Keratinocyte (primary cell): ENCODE data around the gene DNAJC13. TPM values are rescaled to one million over a fixed set of nuclear protein-coding genes. Genes with fewer than 3 reads are reported as not detected.

Experiments used
- DNase-seq: peaks from one replicate; pipeline ENCODE4 v3.0.0-alpha.2; 2011; ENCODE audit warnings: low read depth, missing footprints, low spot score
- FAIRE-seq: peaks from 2 replicates; lab custom pipeline; 2011; peaks lifted over from hg19 to GRCh38; lab: Jason Lieb, UNC
- H2AFZ ChIP-seq: 2 replicates; pipeline ENCODE4 v1.6.0; 2012; ENCODE audit warnings: low read length, control low read depth, inconsistent platforms; ENCODE audit not compliant: control insufficient read depth
- H3K27ac ChIP-seq: 2 replicates; pipeline ENCODE4 v1.5.1; 2011; ENCODE audit warnings: low read length; ENCODE audit not compliant: control insufficient read depth, insufficient read depth
- H3K27me3 ChIP-seq: 3 replicates; pipeline ENCODE4 v1.6.0; 2011; ENCODE audit warnings: low read length; ENCODE audit not compliant: control insufficient read depth, insufficient read depth; ENCODE audit errors: extremely low read depth
- H3K36me3 ChIP-seq, 2 experiments: 2 replicates in 1 of 2; 3 replicates in 1 of 2; pipeline ENCODE4 v1.5.1; 2011; ENCODE audit warnings: low read length in 2 of 2, mild to moderate bottlenecking in 1 of 2; ENCODE audit not compliant: control insufficient read depth in 2 of 2, insufficient read depth in 2 of 2; ENCODE audit errors: extremely low read depth in 1 of 2
- H3K4me1 ChIP-seq: 3 replicates; pipeline ENCODE4 v1.5.1; 2011; ENCODE audit warnings: low read length; ENCODE audit not compliant: control insufficient read depth, insufficient read depth; ENCODE audit errors: extremely low read depth
- H3K4me2 ChIP-seq: 3 replicates; pipeline ENCODE4 v1.6.0; 2011; ENCODE audit warnings: low read depth, low read length; ENCODE audit not compliant: control insufficient read depth, insufficient read depth; ENCODE audit errors: extremely low read depth
- H3K4me3 ChIP-seq, 3 experiments: fragments of 200-600 bp in 1 of 3; sonication (generic) in 1 of 3; 2 replicates in 2 of 3; 3 replicates in 1 of 3; pipeline ENCODE4 v1.5.1; 2011 to 2016; ENCODE audit warnings: low read length in 3 of 3, mild to moderate bottlenecking in 3 of 3, control low read depth in 2 of 3, inconsistent platforms in 1 of 3, low read depth in 1 of 3, mixed read lengths in 1 of 3, mixed run types in 1 of 3, moderate library complexity in 1 of 3; ENCODE audit not compliant: control insufficient read depth in 2 of 3, insufficient read depth in 2 of 3; ENCODE audit errors: extremely low read depth in 1 of 3
- H3K79me2 ChIP-seq: 2 replicates; pipeline ENCODE4 v1.6.0; 2012; ENCODE audit warnings: low read length; ENCODE audit not compliant: control insufficient read depth, insufficient read depth
- H3K9ac ChIP-seq: 3 replicates; pipeline ENCODE4 v1.6.0; 2011; ENCODE audit warnings: low read length; ENCODE audit not compliant: control insufficient read depth, insufficient read depth; ENCODE audit errors: extremely low read depth
- H3K9me1 ChIP-seq: 3 replicates; pipeline ENCODE4 v1.6.0; 2011; ENCODE audit warnings: low read length; ENCODE audit not compliant: control insufficient read depth, insufficient read depth; ENCODE audit errors: extremely low read depth
- H3K9me3 ChIP-seq: 2 replicates; pipeline ENCODE4 v1.5.1; 2012; ENCODE audit warnings: low read depth, low read length; ENCODE audit not compliant: control insufficient read depth
- H4K20me1 ChIP-seq: 3 replicates; pipeline ENCODE4 v1.6.0; 2011; ENCODE audit warnings: low read length; ENCODE audit not compliant: control insufficient read depth, insufficient read depth; ENCODE audit errors: extremely low read depth
- CTCF ChIP-seq, 3 experiments: IDR thresholded peaks in 1 of 3; conservative IDR thresholded peaks in 1 of 3; optimal IDR thresholded peaks in 1 of 3; 2 replicates in 2 of 3; 3 replicates in 1 of 3; pipeline versions ENCODE3 to v1.5.1; 2011; ENCODE audit warnings: low read length in 3 of 3, mild to moderate bottlenecking in 3 of 3, moderate library complexity in 2 of 3, control low read depth in 1 of 3, inconsistent platforms in 1 of 3; ENCODE audit not compliant: insufficient read depth in 2 of 3; ENCODE audit errors: extremely low read depth in 1 of 3
- EZH2 ChIP-seq: IDR thresholded peaks from one replicate; pipeline ENCODE4 v1.6.1; 2012; ENCODE audit warnings: inconsistent platforms, mild to moderate bottlenecking, low read length, moderate library complexity
- dilution Hi-C: fragments of 300-500 bp; cut with MboI; formaldehyde crosslinking; loops from one replicate; pipeline ENCODE4 v1.7.0; 2020; ENCODE audit warnings: low sequenced_read_pairs; ENCODE audit not compliant: extremely low pct_ligation_motif_present
- polyA plus RNA-seq, 5 experiments: library from polyadenylated mRNA; depleted of rRNA in 3 of 5; stranded (reverse) in 3 of 5; stranded (forward) in 1 of 5; unstranded in 1 of 5; fragments of >200 nt; gene quantifications; 1 replicate in 1 of 5; 2 replicates in 3 of 5; 3 replicates in 1 of 5; pipeline versions ENCODE4 v1.2.1 to v1.2.3, GENCODE V29; 2011 to 2012; ENCODE audit warnings: missing spikeins in 2 of 5, low read depth in 1 of 5, low replicate concordance in 1 of 5

The DNAJC13 gene
- polyA plus RNA-seq, 1 donor (not counting 4 experiments of a cell fraction or from before 2014, with no cell fraction given): 24.3 TPM

- Histone ChIP-seq H3K4me2 (no peak overlapping the region), H3K79me2 (peaks cover 31% of the 10 kb centered on the region), H3K9me1 (no peaks in the 10 kb centered on the region), H3K9me3 (no peaks in the 10 kb centered on the region), H3K36me3 (peaks cover 0 to 3% of the 10 kb centered on the region in 2 experiments), H4K20me1 (no peaks in the 10 kb centered on the region), H3K27me3 (no peaks in the 10 kb centered on the region), H2AFZ (no peak overlapping the region), H3K9ac (no peak overlapping the region), H3K4me1 (peaks cover 8% of the 10 kb centered on the region), H3K4me3 (no peak overlapping the region), H3K27ac (no peak overlapping the region)
- no peak for TF ChIP-seq EZH2
- TF ChIP-seq CTCF (optimal IDR thresholded peaks at IDR 0.05 in 1 of 3, IDR thresholded peaks at IDR 0.05 in 1 of 3, conservative IDR thresholded peaks at IDR 0.05 in 1 of 3; ENCODE audit: extremely low read depth in 1 of 3, insufficient read depth in 2 of 3, low read length in 3 of 3): no peak
- DNase-seq (no peak), FAIRE-seq (no peak)
- dilution Hi-C loops: no loop called here
These were observed 27.1 kb downstream of the DNAJC13 start for GRCh38 chr3:132444383-132444782.

GRCh38 chr3:132445817-132446216 lies 28.5 kb downstream of the DNAJC13 start:
- Histone ChIP-seq H3K79me2 (peaks cover 20% of the 10 kb centered on the region), H3K9ac (no peak overlapping the region), H2AFZ (no peak overlapping the region), H3K9me3 (no peaks in the 10 kb centered on the region), H3K27ac (no peak overlapping the region), H3K27me3 (no peaks in the 10 kb centered on the region), H3K4me1 (peaks cover 8% of the 10 kb centered on the region), H4K20me1 (no peaks in the 10 kb centered on the region), H3K9me1 (no peaks in the 10 kb centered on the region), H3K4me2 (peak overlapping the region; percentile 15), H3K4me3 (no peak overlapping the region), H3K36me3 (peaks cover 0 to 3% of the 10 kb centered on the region in 2 experiments)
- peak; percentile 74 for FAIRE-seq
- dilution Hi-C loops: no loop called here
- peak; percentile 28 for DNase-seq
- no peak for TF ChIP-seq CTCF (optimal IDR thresholded peaks at IDR 0.05 in 1 of 3, IDR thresholded peaks at IDR 0.05 in 1 of 3, conservative IDR thresholded peaks at IDR 0.05 in 1 of 3; ENCODE audit: extremely low read depth in 1 of 3, insufficient read depth in 2 of 3, low read length in 3 of 3)
- TF ChIP-seq EZH2: no peak
